Measurements from ENCODE around the gene HECTD2. TPM values are rescaled to one million over a fixed set of nuclear protein-coding genes. Genes with fewer than 3 reads are reported as not detected.

Gene HECTD2
- total and polyA plus RNA-seq, 7 donors, result 1.7 to 15.0 (median 6.8) TPM

- Histone ChIP-seq H3K36me3 (ENCODE audit: insufficient read depth in 1 of 2, low read depth in 1 of 2) (no peaks in the 10 kb centered on the region), H3K27ac (peak overlapping the region; percentile 65), H3K9me3 (no peaks in the 10 kb centered on the region), H3K27me3 (ENCODE audit: insufficient read depth in 3 of 3, low read length in 2 of 3) (no peaks in the 10 kb centered on the region), H3K4me1 (peaks cover 43% of the 10 kb centered on the region), H3K4me3 (no peak overlapping the region)
- DNase-seq (no peak), ATAC-seq (no peak)
- no peak for TF ChIP-seq CTCF (IDR thresholded peaks at IDR 0.05)
- intact Hi-C loops (cut with DNase I), result loop anchor here in 1 of 2 donors (10.0 kb wide), 1 partner anchor 261 kb away; no protein-coding TSS in a partner anchor
Observed at GRCh38 chr10:91555455-91555854, 145.3 kb downstream of the HECTD2 start.

- H3K27ac ChIP-seq, result peak overlapping the region; percentile 65
- intact Hi-C loops (cut with DNase I), result loop anchor here in 1 of 2 donors (10.0 kb wide), 1 partner anchor 262 kb away; no protein-coding TSS in a partner anchor
Observed at GRCh38 chr10:91556691-91557566, 146.8 kb downstream of the HECTD2 start.

GRCh38 chr10:91557651-91558111 is 147.5 kb downstream of the HECTD2 start:
- ATAC-seq, result no peak
- no peak for DNase-seq

More at GRCh38 chr10:91556691-91557566, 146.8 kb downstream of the HECTD2 start:
- no peak for ATAC-seq
- Histone ChIP-seq H3K36me3 (ENCODE audit: insufficient read depth in 1 of 2, low read depth in 1 of 2) (no peaks in the 10 kb centered on the region), H3K27me3 (ENCODE audit: insufficient read depth in 3 of 3, low read length in 2 of 3) (no peaks in the 10 kb centered on the region), H3K4me1 (peaks cover 49% of the 10 kb centered on the region), H3K4me3 (no peak overlapping the region), H3K9me3 (no peaks in the 10 kb centered on the region)
- no peak for TF ChIP-seq CTCF (IDR thresholded peaks at IDR 0.05)
- no peak for DNase-seq
- 81 to 87% (median 83%) methylated on average over 12 of the region's 12 CpGs for WGBS, 3 donors

GRCh38 chr10:91558473-91558872 is 148.3 kb downstream of the HECTD2 start:
- Histone ChIP-seq H3K27ac (peak overlapping the region; percentile 33), H3K4me1 (peaks cover 59% of the 10 kb centered on the region), H3K36me3 (ENCODE audit: insufficient read depth in 1 of 2, low read depth in 1 of 2) (no peaks in the 10 kb centered on the region), H3K27me3 (ENCODE audit: insufficient read depth in 3 of 3, low read length in 2 of 3) (no peaks in the 10 kb centered on the region), H3K9me3 (no peaks in the 10 kb centered on the region), H3K4me3 (no peak overlapping the region)
- 87 to 89% (median 89%) methylated on average over 3 of the region's 3 CpGs for WGBS, 3 donors
- ATAC-seq (no peak), DNase-seq (no peak)
- TF ChIP-seq CTCF (IDR thresholded peaks at IDR 0.05), result no peak
- intact Hi-C loops (cut with DNase I), result loop anchor here in 1 of 2 donors (10.0 kb wide), 1 partner anchor 264 kb away; no protein-coding TSS in a partner anchor

More at GRCh38 chr10:91557651-91558111, 147.5 kb downstream of the HECTD2 start:
- no peaks in the 10 kb centered on the region for H3K9me3 ChIP-seq
- no peaks in the 10 kb centered on the region for H3K27me3 ChIP-seq (ENCODE audit: insufficient read depth in 3 of 3, low read length in 2 of 3)
- 42 to 60% (median 43%) methylated on average over 2 of the region's 2 CpGs for WGBS, 3 donors
- no peaks in the 10 kb centered on the region for H3K36me3 ChIP-seq (ENCODE audit: insufficient read depth in 1 of 2, low read depth in 1 of 2)
- peak overlapping the region; percentile 65 for H3K27ac ChIP-seq
- intact Hi-C loops (cut with DNase I), result loop anchor here in 1 of 2 donors (10.0 kb wide), 1 partner anchor 263 kb away; no protein-coding TSS in a partner anchor
- H3K4me3 ChIP-seq, result no peak overlapping the region
- no peak for TF ChIP-seq CTCF (IDR thresholded peaks at IDR 0.05)
- peaks cover 51% of the 10 kb centered on the region for H3K4me1 ChIP-seq
